Stimulated activated CD8-positive, alpha-beta memory T cell treated with anti-CD3 and anti-CD28 coated beads, Interleukin-7, amount 100 ng/mL, for 24 hours (primary cell): Measurements from ENCODE around the gene HEATR5A.
"Not testable (repeated sequence)": the region's sequence is repeated elsewhere in the genome, so short reads cannot be mapped to it uniquely, and the experiment has no call there.

ENCODE experiments used
- DNase-seq: peaks from one replicate; pipeline ENCODE4 v3.0.0-alpha.2; 2020; ENCODE audit warnings: low read depth

Gene HEATR5A

DNA sequence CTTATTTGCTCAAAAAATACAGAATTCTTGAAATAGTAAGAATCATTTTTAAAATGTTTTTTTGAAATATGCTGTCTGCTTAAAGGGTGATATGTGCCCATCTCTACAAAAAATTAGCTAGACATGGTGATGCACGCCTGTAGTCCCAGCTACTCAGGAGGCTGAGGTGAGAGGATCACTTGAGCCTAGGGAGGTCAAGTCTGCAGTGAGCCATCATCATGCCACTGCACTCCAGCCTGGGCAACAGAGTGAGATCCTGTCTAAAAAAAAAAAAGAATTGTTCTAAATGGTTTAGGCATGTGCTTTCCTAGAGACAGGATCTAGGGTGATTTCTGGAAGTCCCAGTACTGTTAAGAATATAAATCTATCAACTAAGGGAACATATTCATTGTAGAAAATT lies 137.2 kb downstream of the HEATR5A start:
- DNase-seq, result no peak

DNA sequence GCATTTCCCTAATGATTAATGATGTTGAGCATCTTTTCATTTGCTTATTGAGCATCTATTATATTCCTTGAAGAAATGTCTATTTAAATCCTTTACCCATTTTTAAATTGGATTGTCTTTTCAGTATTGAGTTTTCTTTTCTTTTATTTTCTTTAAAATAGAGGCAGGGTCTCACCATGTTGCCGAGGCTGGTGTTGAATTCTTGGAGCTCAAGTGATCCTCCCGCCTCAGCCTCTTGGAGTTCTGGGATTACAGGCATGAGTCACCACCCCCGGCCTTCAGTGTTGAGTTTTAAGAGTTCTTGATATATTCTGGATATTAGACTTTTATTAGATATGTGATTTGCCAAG lies 139.5 kb downstream of the HEATR5A start:
- DNase-seq, result no peak

DNA sequence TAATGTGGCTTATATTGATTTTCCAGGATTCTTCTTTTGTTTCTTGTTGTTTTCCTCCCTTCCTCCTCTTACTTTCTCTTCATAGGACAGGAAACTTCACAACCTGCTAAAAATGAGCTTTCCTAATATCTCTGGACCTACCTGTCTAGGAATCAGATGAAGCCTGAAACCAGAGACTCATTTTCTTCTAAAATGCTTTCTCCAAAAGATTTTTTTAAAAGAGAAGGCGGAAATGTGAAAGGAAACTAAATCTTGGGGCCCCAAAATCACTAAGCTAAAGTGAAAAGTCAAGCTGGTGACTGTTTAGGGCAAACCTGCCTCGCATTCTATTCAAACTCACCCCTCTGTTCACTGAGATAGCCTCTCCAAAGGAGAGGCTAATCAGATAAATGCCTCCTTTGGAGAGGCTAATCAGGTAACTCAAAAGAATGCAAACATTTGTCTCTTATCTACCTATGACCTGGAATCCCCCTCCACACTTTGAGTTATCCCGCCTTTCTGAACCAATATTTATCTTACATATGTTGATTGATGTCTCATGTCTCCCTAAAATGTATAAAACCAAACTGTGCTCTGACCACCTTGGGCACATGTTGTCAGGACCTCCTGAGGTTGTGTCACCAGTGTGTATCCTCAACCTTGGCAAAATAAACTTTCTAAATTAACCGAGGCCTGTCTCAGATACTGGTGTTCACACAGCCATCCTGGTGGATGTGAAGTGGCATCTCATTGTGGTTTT lies 140.0 kb downstream of the HEATR5A start:
- no peak for DNase-seq

DNA sequence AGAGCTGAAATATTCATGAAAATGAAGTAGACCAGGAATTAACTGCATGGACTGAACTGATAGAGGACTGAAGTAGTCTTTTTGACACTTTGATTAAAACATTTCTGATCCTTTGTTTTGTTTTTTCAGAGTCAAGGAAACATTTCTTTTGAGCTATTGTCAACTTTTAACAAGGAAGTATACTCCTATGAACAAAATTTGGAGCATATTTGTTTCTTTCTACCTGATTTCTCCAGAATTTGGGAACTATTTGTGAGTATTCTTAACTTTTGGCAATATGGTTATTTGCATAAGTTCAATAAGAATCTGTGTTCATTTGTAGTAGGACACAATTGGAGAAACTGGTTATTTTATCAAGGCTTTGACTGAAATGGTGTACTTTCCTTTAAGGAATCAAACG lies 141.5 kb downstream of the HEATR5A start:
- DNase-seq, result no peak

DNA sequence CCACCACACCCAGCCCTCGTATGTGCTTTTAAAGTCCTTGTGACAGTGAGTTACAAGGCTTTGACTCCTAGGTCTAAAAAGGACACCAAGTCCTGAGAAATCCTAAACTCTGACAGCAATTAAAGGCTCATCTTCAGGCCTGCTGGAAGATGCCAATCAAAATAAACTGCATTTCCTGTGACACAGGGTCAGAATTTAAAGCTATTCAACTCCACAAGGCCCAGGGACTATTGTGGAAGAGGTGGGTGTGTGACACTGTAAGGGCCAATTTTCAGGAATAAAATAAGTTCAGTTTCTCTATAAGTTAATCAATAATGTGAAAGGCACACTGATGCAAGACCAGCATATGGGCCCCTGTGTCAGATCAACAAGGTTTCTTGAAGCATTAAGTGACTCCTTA lies 143.3 kb downstream of the HEATR5A start:
- DNase-seq, result no peak

DNA sequence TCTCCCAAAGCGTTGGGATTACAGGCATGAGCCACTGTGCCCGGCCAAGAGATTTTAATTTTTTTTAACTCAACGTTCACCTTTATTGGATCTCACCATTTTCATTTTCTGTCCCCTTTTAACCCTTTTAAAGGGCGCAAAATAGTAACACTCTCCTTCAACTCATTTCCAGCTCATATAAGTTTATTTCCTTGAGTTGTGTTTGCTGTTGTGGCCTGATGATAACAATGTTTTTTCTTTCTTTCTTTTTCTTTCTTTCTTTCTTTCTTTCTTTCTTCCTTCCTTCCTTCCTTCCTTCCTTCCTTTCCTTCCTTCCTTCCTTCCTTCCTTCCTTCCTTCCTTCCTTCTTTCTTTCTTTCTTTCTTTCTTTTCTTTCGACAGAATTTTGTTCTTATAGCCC lies 143.9 kb downstream of the HEATR5A start:
- not testable (repeated sequence) for DNase-seq

DNA sequence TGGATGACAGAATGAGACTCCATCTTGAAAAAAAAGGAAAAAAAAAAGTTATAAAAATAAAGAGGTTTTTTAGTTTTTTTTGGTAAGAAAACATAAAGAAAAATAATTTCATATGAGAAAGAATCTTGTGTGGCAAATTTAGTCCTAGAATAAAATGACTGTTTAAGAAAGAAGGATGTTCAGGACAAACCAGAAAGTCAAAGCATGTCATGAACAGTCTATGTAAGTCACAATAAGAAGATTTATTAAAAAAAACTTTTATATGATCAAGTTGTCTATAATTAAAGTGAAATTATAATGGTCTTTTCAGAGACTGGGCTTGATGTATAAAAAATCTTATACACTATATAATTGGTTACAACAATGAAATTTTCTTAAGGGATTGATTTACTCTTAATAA lies 144.6 kb downstream of the HEATR5A start:
- no peak for DNase-seq

DNA sequence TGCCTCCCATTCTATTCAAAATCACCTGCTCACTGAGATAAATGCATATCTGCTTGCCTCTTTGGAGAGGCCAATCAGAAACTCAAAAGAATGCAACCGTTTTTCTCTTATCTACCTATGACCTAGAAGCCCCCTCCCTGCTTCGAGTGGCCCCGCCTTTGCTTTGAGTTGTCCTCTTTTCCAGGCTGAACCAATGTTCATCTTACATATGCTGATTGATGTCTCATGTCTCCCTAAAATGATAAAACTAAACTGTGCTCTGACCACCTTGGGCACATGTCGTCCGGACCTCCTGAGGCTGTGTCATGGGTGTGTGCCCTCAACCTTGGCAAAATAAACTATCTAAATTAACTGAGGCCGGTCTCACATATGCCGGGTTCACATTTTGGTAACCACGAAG lies 148.7 kb downstream of the HEATR5A start:
- DNase-seq, result no peak

DNA sequence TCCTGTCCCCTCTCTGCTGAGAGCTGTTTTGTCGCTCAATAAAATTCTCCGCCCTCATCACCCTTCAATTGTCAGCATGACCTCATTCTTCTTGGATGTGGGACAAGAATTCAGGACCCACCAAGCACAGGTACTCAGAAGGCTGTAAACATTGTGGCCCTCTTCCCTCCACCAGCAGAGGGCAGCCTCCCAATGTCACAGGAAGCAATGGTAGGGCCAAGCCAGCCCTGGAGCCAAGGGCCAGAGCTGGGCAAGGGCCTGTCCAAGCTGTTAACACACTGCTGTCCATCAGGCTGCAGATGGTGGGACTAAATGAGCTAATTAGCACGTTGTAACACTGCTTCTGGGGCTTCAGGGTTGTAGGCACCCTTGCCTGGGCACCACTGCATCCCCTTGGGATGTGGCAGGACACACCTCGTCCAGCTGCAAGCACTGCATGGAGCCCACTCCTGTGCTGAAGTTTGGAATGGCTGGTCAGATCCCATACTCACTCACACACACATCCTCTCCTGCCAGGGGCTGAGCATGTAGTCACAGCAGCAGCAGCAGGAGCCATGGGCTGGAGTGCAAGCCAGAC lies 150.1 kb downstream of the HEATR5A start:
- DNase-seq, result no peak

DNA sequence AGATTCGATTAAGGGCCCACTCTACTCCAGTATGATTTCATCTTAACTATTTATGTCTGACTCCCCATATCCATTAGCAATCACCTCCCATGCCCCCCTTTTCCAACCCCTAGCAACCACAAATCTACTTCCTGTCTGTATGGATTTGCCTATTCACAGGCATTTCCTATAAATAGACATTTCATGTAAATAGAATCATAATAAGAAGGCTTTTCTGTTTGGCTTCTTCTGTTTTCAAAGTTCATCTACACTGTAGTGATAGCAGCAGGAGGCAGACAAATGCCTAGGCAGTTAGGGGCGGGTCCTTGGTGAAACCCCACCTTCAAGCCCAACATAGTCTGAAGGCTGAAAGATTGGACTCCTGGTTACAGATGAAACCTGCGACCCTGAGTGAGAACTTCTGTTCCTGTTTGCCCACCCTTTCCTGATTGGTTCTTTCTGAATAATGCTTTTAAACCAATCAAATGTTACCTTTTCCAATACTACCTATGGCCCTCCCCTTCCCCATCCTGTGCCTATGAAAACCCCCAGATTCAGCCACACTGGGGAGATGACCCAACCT lies 150.6 kb downstream of the HEATR5A start:
- no peak for DNase-seq

DNA sequence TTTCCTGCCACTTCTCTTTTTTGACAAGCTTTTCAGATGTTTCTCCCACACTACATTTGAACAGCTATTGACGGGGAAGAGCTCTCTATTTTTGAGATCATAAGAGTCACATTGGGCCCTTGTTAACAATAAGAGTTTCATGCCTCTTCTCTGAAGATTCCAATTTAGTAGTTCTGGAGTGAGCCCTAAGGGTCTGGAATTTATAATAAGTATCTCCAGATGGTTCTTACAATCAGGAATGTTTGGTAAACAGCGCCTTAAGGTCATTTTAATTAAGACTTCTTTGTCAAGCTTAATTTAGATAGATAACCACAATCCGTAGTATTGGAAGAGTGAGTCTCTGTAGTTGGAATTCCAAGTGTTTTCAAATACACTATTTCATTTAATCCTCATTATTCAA lies 152.1 kb downstream of the HEATR5A start:
- no peak for DNase-seq

DNA sequence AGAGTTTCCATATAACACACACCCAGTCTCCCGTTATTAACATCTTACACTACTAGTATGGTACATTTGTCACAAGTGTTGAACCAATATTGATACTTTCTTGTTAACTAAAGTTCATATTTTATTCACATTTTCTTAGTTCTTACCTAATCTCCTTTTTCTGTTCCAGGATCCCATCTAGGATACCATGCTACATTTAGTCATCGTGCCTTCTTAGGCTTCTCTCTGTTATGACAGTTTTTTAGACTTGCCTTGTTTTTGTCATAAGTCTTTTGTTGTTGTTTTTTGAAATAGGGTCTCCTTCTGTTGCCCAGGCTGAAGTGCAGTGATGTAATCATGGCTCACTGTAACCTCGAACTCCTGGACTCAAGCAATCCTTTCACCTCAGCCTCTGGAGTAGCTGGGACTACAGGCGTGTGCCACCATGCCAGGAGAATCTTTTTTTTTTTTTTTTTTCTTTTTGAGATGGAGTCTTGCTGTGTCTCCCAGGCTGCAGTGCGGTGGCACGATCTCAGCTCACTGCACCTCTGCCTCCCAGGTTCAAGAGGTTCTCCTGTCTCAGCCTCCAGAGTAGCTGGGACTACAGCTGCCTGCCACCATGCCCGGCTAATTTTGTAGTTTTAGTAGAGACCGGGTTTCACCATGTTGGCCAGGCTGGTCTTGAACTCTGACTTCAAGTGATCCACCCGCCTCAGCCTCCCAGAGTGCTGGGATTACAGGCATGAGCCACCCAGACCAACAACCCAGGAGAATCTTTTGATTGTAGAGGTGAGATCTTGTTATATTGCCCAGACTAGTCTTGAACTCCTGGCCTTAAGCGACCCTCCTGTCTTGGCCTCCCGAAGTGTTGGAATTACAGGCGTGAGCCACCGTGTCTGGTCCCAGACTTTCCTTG lies 153.7 kb downstream of the HEATR5A start:
- DNase-seq, result no peak

DNA sequence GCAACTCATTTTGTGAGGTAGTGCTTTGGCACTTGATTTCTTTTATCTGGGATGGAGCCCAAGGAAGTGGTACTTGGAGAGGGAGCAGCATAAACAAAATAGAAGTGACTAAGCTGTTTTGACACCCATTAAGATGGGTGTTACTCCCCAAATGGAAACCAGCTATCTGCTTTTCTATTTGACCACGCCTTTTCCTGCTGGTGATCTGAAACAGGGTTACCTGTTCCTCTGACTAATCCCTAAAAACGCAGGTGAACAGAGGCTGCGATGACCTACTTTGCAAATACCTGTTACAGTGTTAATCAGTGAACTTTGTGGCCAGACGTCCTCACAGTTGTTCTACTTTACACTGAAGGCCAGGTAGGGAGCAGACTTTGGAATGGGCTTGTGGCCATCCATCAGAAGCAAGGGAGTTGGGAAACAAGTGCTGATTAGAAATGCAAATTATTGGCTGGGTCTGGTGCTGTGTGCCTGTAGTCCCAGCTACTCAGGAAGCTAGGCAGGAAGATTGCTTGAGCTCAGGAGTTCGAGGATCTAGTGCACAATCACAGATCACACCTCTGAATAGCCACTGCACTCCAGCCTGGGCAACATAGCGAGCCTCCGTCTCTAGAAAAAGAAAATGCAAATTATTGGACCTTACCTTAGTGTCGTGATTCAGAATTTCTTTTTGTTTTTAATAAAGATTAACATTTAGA lies 154.5 kb downstream of the HEATR5A start:
- DNase-seq, result no peak

DNA sequence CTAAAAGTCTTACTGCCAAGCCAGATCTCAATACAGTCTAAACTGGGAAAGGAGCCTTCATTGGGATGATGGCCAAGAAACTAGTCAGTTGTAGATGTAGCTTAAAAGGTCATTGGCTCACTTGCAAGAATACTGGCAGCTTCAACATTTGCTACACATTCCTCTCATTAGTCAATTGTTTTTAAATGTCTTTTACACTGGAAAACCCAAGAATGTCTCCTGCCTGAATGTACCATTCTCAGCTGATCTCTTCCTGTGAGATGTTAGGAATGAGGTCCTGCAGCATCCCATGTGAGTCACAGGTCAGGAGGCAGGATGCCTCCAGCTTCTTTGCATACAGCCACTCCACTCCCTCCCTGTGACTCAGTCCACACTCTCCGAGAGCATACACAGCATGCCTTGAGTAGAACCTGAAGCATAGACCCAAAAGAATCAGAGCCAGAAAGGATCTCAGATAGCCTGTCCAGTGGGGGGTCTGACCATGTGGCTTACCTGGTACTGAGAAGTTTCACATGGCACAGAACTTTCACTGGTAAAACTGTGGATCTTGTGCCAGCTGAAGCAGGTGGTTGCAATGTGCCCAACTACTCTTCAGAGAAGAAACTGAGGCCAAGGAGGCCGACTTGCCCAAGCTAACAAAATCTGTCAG lies 156.7 kb downstream of the HEATR5A start:
- DNase-seq, result no peak

DNA sequence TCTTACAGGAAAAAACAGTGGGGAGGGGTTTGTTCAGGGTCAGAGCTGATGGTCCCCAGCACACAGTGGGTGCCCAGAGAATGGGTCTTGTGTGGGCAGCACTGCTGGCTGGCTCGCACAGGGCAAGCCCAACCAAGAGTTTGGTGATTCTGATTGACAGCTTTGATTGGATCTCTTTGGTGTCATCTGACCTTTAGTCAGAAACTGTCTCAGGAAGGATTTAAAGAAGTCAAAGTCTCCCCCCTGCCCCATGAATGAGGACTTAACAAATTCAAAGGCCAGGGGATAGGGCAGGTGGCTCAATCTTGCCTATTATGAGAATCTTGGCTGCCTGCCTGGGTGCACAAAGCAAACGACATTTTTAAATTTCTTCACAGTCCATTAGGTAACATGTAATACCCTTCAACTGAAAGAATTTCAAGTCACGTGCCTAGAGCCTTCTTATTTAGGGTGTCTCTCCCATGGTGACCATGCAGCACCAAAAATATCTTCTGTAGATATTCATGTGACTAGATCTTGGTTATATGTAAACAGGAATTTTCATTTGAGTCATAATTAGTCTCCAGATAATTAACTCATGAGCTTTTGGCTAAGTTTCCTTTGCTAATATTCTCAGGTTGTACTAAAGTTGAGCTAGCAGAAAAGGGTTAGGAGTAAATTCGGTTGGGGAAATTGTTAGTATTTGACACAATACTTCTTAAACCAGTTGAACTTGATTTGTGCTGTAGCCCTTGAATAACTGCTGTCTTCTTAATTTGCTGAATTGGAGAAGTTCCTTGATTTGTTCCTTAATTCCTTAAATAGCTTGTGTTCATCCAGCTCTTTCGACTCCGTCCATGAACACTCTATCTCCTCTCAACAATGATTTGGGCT lies 158.3 kb downstream of the HEATR5A start:
- DNase-seq, result no peak

DNA sequence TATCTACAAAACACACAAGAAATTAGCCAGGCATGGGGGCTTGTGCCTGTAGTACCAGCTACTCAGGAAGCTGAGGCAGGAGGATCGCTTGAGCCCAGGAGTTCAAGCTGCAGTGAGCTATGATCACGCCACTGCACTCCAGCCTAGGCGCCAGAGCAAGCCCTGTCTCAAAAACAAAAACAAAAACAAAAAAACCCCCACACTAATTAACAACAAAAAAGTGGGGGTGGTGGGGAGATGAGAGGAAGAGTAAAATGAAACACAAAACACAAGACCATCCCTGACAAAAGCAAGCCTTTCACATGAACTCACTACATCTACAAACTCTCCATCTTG lies 158.9 kb downstream of the HEATR5A start:
- no peak for DNase-seq

DNA sequence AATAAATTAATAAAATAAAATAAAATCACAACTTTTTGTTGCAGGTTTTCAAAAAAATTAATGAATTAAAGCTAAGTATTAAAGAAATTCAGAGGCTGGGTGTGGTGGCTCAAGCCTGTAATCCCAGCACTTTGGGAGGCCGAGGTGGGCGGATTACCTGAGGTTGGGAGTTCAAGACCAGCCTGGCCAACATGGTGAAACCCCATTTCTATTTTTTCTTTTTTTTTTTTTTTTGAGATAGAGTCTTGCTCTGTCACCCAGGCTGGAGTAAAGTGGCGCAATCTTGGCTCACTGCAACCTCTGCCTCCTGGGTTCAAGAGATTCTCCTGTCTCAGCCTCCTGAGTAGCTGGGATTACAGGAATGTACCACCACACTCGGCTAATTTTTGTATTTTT lies 161.3 kb downstream of the HEATR5A start:
- DNase-seq, result not testable (repeated sequence)

DNA sequence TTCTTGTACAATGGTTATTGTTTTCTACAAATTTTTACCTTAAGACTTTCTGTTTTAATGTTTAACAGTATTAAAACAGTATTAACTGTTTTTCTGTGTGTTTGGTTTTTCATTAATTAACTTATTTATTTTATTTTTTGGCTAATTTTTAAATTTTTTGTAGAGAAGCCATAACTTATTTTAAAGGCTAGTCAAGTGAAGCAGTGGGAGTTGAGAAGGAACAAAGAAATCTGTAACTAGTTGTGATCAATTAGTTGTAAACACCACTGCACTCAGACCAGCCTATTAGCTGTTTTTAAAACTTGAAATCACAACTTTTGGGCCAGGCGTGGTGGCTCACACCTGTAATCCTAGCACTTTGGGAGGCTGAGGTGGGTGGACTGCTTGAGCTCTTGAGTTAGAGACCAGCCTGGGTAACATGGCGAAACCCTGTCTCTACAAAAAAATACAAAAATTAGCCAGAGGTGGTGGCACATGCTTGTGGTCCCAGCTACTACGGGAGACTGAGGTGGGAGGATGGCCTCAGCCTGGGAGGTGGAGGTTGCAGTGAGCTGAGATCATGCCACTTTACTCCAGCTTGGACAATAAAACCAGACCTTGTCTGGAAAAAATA lies 161.8 kb downstream of the HEATR5A start:
- DNase-seq, result no peak

DNA sequence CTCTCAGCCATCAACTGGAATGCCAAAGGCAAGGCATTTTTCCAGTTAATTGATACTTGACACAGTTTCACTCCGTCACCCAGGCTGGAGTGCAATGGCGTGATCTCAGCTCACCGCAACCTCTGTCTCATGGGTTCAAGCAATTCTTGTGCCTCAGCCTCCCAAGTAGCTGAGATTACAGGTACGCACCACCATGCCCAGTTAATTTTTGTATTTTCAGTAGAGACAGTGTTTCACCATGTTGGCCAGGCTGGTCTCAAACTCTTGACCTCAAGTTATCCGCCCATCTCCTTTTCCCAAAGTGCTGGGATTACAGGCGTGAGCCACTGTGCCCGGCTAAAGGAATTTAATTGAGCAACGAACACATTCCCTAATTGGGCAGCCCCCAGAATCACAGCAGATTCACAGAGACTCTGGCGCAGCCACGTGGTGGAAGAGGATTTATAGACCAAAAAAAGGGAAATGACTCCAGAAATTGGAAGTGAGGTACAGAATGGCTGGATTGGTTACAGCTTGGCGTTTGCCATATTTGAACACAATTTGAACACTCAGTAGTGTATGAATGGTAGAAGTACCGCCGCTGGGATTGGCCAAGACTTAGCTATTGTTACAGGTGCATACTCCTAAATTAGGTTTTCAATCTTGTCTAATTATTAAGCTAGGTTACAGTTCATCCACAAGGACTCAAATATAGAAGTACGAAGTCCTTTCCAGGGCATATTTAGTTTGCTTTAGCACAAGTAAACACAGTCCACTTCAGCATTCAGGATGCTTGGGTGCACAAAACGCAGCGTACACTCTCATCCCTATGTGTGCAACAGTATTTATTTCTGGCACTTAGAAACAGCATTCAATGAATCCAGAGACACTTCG lies 162.6 kb downstream of the HEATR5A start:
- DNase-seq, result not testable (repeated sequence)

DNA sequence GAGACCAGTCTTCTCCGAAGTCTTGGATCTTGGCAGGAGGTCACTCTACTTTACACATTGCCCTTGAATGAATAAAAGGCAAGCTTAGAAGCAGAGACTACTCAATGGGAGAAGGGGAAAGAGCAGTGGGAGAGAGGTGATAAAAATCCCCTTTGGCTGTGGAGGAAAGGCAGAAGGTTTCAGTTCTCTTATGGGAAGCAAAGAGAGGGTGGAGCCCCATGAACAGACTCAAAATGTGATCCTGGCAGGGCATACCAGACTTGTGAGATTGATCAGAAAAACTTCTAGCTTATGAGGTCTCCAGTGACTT lies 163.2 kb downstream of the HEATR5A start:
- no peak for DNase-seq
